Hepatocyte (in vitro differentiated cells): ENCODE measurements around the gene NELL2. TPM values are rescaled to one million over a fixed set of nuclear protein-coding genes. Genes with fewer than 3 reads are reported as not detected.

ENCODE experiments used
- DNase-seq: peaks from one replicate; pipeline ENCODE4 v3.0.0-alpha.2; 2016; ENCODE audit warnings: low spot score
- H2AFZ ChIP-seq: fragments of 200-600 bp; sonication (generic); 2 replicates; pipeline ENCODE4 v1.6.0; 2016; ENCODE audit warnings: antibody characterized with exemption, mild to moderate bottlenecking
- H3K27ac ChIP-seq: fragments of 200-600 bp; sonication (generic); 2 replicates; pipeline ENCODE4 v1.5.1; 2016; ENCODE audit warnings: mild to moderate bottlenecking
- H3K27me3 ChIP-seq: fragments of 200-600 bp; sonication (generic); 2 replicates; pipeline ENCODE4 v1.6.1; 2016
- H3K36me3 ChIP-seq: fragments of 200-600 bp; sonication (generic); replicated peaks from 2 replicates; pipeline ENCODE4 v1.5.1; 2016; ENCODE audit warnings: low read depth; ENCODE audit not compliant: insufficient read depth
- H3K4me1 ChIP-seq: fragments of 200-600 bp; sonication (generic); 2 replicates; pipeline ENCODE4 v1.5.1; 2016; ENCODE audit warnings: mild to moderate bottlenecking, moderate library complexity; ENCODE audit not compliant: insufficient read depth
- H3K4me2 ChIP-seq: fragments of 200-600 bp; sonication (generic); 2 replicates; pipeline ENCODE4 v1.6.0; 2016
- H3K4me3 ChIP-seq: fragments of 200-600 bp; sonication (generic); 2 replicates; pipeline ENCODE4 v1.5.1; 2016; ENCODE audit warnings: mild to moderate bottlenecking
- H3K79me2 ChIP-seq: fragments of 200-600 bp; sonication (generic); 2 replicates; pipeline ENCODE4 v1.6.0; 2017; ENCODE audit warnings: mild to moderate bottlenecking
- H3K9me2 ChIP-seq: fragments of 200-600 bp; sonication (generic); replicated peaks from 2 replicates; pipeline ENCODE4 v1.6.0; 2017; ENCODE audit warnings: mild to moderate bottlenecking; ENCODE audit not compliant: insufficient read depth
- H3K9me3 ChIP-seq: fragments of 200-600 bp; sonication (generic); 2 replicates; pipeline ENCODE4 v1.5.1; 2016; ENCODE audit warnings: low read depth, mild to moderate bottlenecking
- H4K20me1 ChIP-seq: fragments of 200-600 bp; sonication (generic); 2 replicates; pipeline ENCODE4 v1.6.0; 2016; ENCODE audit warnings: mild to moderate bottlenecking; ENCODE audit not compliant: insufficient read depth, poor library complexity, severe bottlenecking
- EZH2 ChIP-seq: fragments of 200-600 bp; sonication (generic); IDR thresholded peaks from 2 replicates; pipeline ENCODE4 v1.6.1; 2016; ENCODE audit warnings: antibody characterized with exemption, mild to moderate bottlenecking, borderline replicate concordance
- EZH2phosphoT487 ChIP-seq: fragments of 200-600 bp; sonication (generic); IDR thresholded peaks from one replicate; pipeline ENCODE4 v1.6.1; 2018; ENCODE audit warnings: antibody characterized with exemption, mild to moderate bottlenecking, low read depth, moderate library complexity; ENCODE audit not compliant: unreplicated experiment, severe bottlenecking
- WGBS: methylation state at CpG from one replicate; pipeline ENCODE4 v1.1.6; 2016; ENCODE audit warnings: low lambda C conversion rate; ENCODE audit errors: missing lambda C conversion rate; 5-methylcytosine and 5-hydroxymethylcytosine counted together
- polyA plus RNA-seq: library from polyadenylated mRNA; unstranded; fragments of >200 nt; fragmentation: Nextera tagmentation; extraction: Ambion mirVana; gene quantifications from 2 replicates; pipeline ENCODE4 v1.2.1, GENCODE V29; 2016
- small RNA-seq: library from RNA; depleted of rRNA; stranded (forward); fragments of <200 nt; gene quantifications from one replicate; pipeline ENCODE3, GENCODE V24; 2014
- total RNA-seq: library from RNA; depleted of rRNA; stranded (reverse); fragments of >200 nt; gene quantifications from 2 replicates; pipeline ENCODE4 v1.2.3, GENCODE V29; 2014
- TF ChIP-seq, protein P1 (sequence below): fragments of 200-600 bp; sonication (generic); IDR thresholded peaks from 2 replicates; pipeline ENCODE4 v1.5.1; 2016; ENCODE audit warnings: antibody characterized with exemption, mild to moderate bottlenecking; ENCODE audit not compliant: poor library complexity

Gene NELL2
- total and polyA plus RNA-seq, 2 experiments from 2014 or later, result 7.4 to 31.3 TPM

DNA sequence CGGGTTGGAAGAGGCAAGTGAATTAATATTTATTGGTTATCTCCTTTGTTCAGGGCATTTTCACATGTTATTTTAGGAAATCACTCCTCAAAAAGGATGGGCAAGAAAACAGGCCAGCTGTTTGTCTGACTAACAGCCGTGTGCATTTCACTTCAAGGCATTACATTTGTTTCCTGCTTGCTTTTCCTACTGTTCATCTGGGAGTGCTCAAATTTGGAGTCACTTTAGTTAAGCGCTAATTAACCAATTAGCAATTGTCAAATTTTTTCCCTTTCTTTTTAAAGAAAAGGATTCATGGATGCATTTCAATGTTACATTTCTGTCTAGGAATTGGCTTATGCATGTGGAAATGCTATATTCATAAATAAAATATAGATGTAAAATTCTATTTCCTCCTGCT, 415.9 kb downstream of the NELL2 start:
- no peaks in the 10 kb centered on the region for H3K79me2 ChIP-seq
- no peaks in the 10 kb centered on the region for H3K9me3 ChIP-seq
- TF ChIP-seq, protein P1, sequence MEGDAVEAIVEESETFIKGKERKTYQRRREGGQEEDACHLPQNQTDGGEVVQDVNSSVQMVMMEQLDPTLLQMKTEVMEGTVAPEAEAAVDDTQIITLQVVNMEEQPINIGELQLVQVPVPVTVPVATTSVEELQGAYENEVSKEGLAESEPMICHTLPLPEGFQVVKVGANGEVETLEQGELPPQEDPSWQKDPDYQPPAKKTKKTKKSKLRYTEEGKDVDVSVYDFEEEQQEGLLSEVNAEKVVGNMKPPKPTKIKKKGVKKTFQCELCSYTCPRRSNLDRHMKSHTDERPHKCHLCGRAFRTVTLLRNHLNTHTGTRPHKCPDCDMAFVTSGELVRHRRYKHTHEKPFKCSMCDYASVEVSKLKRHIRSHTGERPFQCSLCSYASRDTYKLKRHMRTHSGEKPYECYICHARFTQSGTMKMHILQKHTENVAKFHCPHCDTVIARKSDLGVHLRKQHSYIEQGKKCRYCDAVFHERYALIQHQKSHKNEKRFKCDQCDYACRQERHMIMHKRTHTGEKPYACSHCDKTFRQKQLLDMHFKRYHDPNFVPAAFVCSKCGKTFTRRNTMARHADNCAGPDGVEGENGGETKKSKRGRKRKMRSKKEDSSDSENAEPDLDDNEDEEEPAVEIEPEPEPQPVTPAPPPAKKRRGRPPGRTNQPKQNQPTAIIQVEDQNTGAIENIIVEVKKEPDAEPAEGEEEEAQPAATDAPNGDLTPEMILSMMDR, result no peak
- TF ChIP-seq EZH2 (no peak), EZH2phosphoT487 (no peak)
- no peak overlapping the region for H2AFZ ChIP-seq
- WGBS, result 87% methylated on average over 3 of the region's 3 CpGs
- H3K27ac ChIP-seq, result no peak overlapping the region
- no peak overlapping the region for H3K4me3 ChIP-seq
- H3K36me3 ChIP-seq, result no peaks in the 10 kb centered on the region
- no peak overlapping the region for H3K4me2 ChIP-seq
- no peaks in the 10 kb centered on the region for H3K27me3 ChIP-seq
- H3K4me1 ChIP-seq, result no peaks in the 10 kb centered on the region
- H3K9me2 ChIP-seq, result no peaks in the 10 kb centered on the region
- DNase-seq, result no peak
- no peaks in the 10 kb centered on the region for H4K20me1 ChIP-seq

DNA sequence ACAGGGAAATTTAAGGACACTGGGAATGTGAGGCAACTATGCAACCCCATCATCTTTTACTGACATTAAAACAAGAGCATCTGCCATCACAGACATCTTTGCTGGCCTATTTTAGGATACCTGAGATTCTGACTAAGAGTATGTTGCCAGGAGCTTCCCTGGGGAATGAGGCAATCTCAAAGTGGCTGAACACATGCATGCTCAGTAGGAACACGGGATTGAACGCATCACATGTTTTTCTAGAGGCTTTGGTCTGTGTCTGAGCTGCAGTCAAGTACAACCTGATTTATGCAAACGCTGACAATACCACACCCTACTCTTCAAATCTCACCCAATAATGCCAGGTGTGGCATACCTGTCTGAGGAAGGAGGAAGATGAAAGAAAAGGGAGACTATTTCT, 416.5 kb downstream of the NELL2 start:
- TF ChIP-seq EZH2phosphoT487 (no peak), EZH2 (no peak)
- TF ChIP-seq, protein P1, result no peak
- H2AFZ ChIP-seq, result no peak overlapping the region
- H3K27ac ChIP-seq, result no peak overlapping the region
- H4K20me1 ChIP-seq, result no peaks in the 10 kb centered on the region
- H3K36me3 ChIP-seq, result no peaks in the 10 kb centered on the region
- WGBS, result 88% methylated on average over 3 of the region's 3 CpGs
- H3K4me3 ChIP-seq, result no peak overlapping the region
- no peaks in the 10 kb centered on the region for H3K4me1 ChIP-seq
- DNase-seq, result no peak
- no peak overlapping the region for H3K4me2 ChIP-seq
- no peaks in the 10 kb centered on the region for H3K9me2 ChIP-seq
- H3K79me2 ChIP-seq, result no peaks in the 10 kb centered on the region
- no peaks in the 10 kb centered on the region for H3K9me3 ChIP-seq
- H3K27me3 ChIP-seq, result no peaks in the 10 kb centered on the region

Small RNA genes within 50 kb of the gene (small RNA-seq; reads per million reads assigned to genes)
- gene RF00019, result not detected

Other genes starting within 250 kb of the NELL2 start
- not detected in 2 replicates for gene DBX2, start 174.8 kb upstream of the NELL2 start, total RNA-seq
- not detected in 2 replicates for gene DBX2, start 174.8 kb upstream of the NELL2 start, polyA plus RNA-seq